SKM-1 (cell line): ENCODE measurements around the gene STX7.

ENCODE experiments used
- DNase-seq: peaks from one replicate; lab custom pipeline; 2025; ENCODE audit not compliant: unreplicated experiment; lab: John Stamatoyannopoulos, UW

STX7 gene

GRCh38 chr6:132414322-132414721 lies 98.6 kb downstream of the STX7 start:
- no peak for DNase-seq

- no peak for DNase-seq
Observed at GRCh38 chr6:132413499-132413802, 99.5 kb downstream of the STX7 start.

- DNase-seq = no peak
Observed at GRCh38 chr6:132412656-132413498, 100.0 kb downstream of the STX7 start.

- no peak for DNase-seq
Observed at GRCh38 chr6:132411296-132411695, 101.6 kb downstream of the STX7 start.

GRCh38 chr6:132410830-132411229 lies 102.1 kb downstream of the STX7 start:
- peak; percentile 41 for DNase-seq

- DNase-seq = no peak
Observed at GRCh38 chr6:132405143-132405915, 107.6 kb downstream of the STX7 start.

- DNase-seq = no peak
Observed at GRCh38 chr6:132404736-132405135, 108.2 kb downstream of the STX7 start.

GRCh38 chr6:132404330-132404729 lies 108.6 kb downstream of the STX7 start:
- DNase-seq = no peak

GRCh38 chr6:132401618-132402285 lies 111.2 kb downstream of the STX7 start:
- DNase-seq = no peak

- no peak for DNase-seq
Observed at GRCh38 chr6:132400883-132401617, 111.9 kb downstream of the STX7 start, which contains the start of gene MOXD1. Gene MOXD1, minus strand, starts transcription at chr6:132401475. Its CDS starts 49 bp downstream, at chr6:132401426.

GRCh38 chr6:132400555-132400882 lies 112.4 kb downstream of the STX7 start:
- no peak for DNase-seq

GRCh38 chr6:132399376-132400074 lies 113.4 kb downstream of the STX7 start:
- DNase-seq = no peak
